BLaER1 (cell line): ENCODE measurements around the gene ICOSLG.

Source experiments
- H3K27ac ChIP-seq: shearing (Covaris generic); formaldehyde crosslinking; 2 replicates; pipeline ENCODE4 v1.8.1; 2022
- H3K27me3 ChIP-seq: shearing (Covaris generic); formaldehyde crosslinking; 2 replicates; pipeline ENCODE4 v1.8.1; 2022
- H3K36me3 ChIP-seq: shearing (Covaris generic); formaldehyde crosslinking; 2 replicates; pipeline ENCODE4 v1.8.1; 2022
- H3K4me1 ChIP-seq: shearing (Covaris generic); formaldehyde crosslinking; 2 replicates; pipeline ENCODE4 v1.8.1; 2022
- H3K4me2 ChIP-seq: shearing (Covaris generic); formaldehyde crosslinking; 2 replicates; pipeline ENCODE4 v1.8.1; 2022
- H3K4me3 ChIP-seq: shearing (Covaris generic); formaldehyde crosslinking; 2 replicates; pipeline ENCODE4 v1.8.1; 2022
- H3K9ac ChIP-seq: shearing (Covaris generic); formaldehyde crosslinking; 2 replicates; pipeline ENCODE4 v1.8.1; 2022
- H3K9me3 ChIP-seq: shearing (Covaris generic); formaldehyde crosslinking; 2 replicates; pipeline ENCODE4 v1.8.1; 2022
- H4K20me1 ChIP-seq: shearing (Covaris generic); formaldehyde crosslinking; 2 replicates; pipeline ENCODE4 v1.8.1; 2022
- Cebpa-rat ChIP-seq: shearing (Covaris generic); IDR thresholded peaks from 2 replicates; pipeline ENCODE4 v1.8.1; 2022

The ICOSLG gene

DNA sequence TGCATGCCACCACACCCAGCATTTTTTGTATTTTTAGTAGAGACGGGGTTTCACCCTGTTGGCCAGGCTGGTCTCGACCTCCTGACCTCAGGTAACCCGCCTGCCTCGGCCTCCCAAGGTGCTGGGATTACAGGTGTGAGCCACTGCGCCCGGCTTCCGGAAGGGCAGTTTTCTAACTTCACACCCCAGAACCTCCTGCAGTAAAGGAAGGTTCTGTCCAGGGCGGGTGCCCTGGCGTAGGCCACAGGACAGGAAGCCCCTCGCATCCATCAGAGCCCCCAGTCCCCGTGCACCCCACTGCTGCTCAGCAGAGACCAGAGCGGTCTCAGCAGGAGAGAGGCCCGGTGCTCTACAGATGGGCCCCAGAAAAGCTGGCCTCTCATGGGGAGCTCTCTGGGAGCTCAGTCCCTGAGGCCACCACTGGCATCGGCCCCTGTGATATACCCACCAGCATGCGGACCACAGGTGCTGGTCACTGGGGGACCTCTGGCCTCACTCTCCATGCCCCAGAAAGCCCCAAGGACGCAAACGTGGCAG lies 25.1 kb upstream of the ICOSLG start:
- peaks cover 57% of the 10 kb centered on the region for H3K4me1 ChIP-seq
- H3K27ac ChIP-seq: peak overlapping the region; percentile 38
- H3K4me2 ChIP-seq: peak overlapping the region; percentile 36; the same call in 1 of the 2 replicates
- no peaks in the 10 kb centered on the region for H4K20me1 ChIP-seq
- H3K9me3 ChIP-seq: no peaks in the 10 kb centered on the region
- no peak for TF ChIP-seq Cebpa-rat
- H3K27me3 ChIP-seq: no peaks in the 10 kb centered on the region
- no peaks in the 10 kb centered on the region for H3K36me3 ChIP-seq
- H3K4me3 ChIP-seq: no peak overlapping the region
- H3K9ac ChIP-seq: no peak overlapping the region

DNA sequence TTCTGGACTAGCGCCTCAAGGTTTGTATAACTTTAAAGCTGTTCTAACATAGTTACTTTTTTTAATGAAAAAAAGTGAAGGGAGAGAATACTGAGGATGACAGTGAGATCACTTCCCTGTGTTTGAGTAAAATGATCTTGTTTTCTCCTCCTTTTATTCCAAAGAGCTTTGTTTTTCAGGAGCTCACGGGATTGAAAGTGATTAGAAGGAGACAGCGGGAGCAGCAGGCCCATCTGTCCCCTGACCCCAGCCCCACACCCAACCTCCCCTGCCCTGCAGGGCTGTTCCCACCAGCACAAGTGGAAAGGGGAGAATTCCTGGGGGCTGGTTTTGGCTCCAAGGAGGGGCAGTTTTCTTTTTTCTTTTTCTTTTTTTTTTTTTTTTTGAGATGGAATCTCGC lies 23.0 kb upstream of the ICOSLG start:
- Histone ChIP-seq H3K27ac (peak overlapping the region; percentile 81), H3K9me3 (no peaks in the 10 kb centered on the region), H3K4me2 (peak overlapping the region; percentile 85), H3K9ac (no peak overlapping the region), H4K20me1 (no peaks in the 10 kb centered on the region), H3K4me1 (peaks cover 67% of the 10 kb centered on the region), H3K4me3 (no peak overlapping the region), H3K36me3 (no peaks in the 10 kb centered on the region), H3K27me3 (no peaks in the 10 kb centered on the region)
- TF ChIP-seq Cebpa-rat: no peak

DNA sequence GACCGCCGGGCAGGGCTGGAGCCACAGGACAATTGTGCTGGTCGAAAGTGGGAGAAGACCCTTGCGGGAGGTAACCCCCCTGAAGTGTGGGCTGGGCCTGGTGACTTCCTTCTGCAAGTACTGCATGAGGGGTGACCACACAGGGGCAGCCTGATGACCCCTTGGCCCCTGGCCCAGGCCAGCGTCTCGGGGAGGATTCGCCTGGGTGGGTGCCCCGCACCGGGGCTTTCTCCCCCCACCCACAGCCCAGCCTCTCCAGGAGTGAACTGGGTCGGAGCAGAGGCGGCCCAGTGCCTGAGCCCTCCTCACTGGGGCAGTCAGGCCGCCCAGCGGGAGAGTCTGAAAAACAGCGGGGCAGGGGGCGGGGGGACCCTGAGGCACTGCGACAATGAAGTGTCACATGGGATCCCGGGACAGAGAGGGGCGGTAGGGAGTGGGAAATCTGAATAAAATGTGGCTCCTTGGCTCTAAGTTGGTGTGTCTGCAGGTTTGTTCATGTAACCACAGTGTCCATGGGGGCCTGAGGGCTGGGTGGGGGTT lies 22.5 kb upstream of the ICOSLG start:
- H4K20me1 ChIP-seq: no peaks in the 10 kb centered on the region
- H3K27ac ChIP-seq: peak overlapping the region; percentile 81
- H3K4me3 ChIP-seq: no peak overlapping the region
- no peak for TF ChIP-seq Cebpa-rat
- H3K4me1 ChIP-seq: peaks cover 67% of the 10 kb centered on the region
- H3K27me3 ChIP-seq: no peaks in the 10 kb centered on the region
- no peaks in the 10 kb centered on the region for H3K36me3 ChIP-seq
- H3K9ac ChIP-seq: peak overlapping the region; percentile 67
- peak overlapping the region; percentile 85 for H3K4me2 ChIP-seq
- H3K9me3 ChIP-seq: no peaks in the 10 kb centered on the region

DNA sequence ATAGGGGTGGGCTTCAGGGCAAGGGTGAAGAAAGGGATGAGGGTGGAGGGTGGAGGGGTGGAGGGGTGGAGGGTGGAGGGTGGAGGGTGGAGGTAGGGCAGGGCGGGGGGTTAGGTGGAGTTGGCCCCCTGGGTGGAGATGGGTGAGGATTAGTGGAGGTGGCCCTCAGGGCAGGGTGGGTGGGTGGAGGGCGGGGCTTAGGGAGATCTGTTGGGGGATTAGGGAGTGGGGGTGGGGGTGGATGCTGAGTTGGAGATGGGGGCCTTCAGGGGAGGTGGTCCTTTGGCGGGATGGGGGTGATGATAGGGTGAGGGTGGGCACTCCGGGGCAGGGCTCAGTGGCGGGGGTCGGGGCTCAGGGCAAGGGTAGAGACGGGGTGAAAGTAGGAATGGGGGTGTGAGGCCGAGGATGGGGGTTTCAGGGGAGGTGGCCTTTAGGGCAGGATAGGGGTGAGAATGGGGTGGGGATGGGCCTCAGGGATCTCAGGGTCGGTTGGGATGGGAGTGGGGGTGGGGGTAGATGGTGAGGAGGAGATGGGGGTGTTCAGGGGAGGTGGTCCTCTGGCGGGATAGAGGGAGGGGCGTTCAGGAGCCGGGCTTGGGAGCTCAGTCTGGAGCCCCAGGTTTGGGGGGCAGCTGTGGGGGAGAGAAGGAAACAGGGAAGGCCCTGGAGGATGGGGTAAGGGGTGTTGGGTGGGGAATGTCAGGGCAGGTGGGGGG lies 21.8 kb upstream of the ICOSLG start:
- Histone ChIP-seq H3K4me3 (no peak overlapping the region), H3K9ac (no peak overlapping the region), H3K27ac (no peak overlapping the region), H3K27me3 (no peaks in the 10 kb centered on the region), H3K36me3 (no peaks in the 10 kb centered on the region), H3K4me1 (peaks cover 63% of the 10 kb centered on the region), H3K9me3 (no peaks in the 10 kb centered on the region), H3K4me2 (no peak overlapping the region), H4K20me1 (no peaks in the 10 kb centered on the region)
- no peak for TF ChIP-seq Cebpa-rat

DNA sequence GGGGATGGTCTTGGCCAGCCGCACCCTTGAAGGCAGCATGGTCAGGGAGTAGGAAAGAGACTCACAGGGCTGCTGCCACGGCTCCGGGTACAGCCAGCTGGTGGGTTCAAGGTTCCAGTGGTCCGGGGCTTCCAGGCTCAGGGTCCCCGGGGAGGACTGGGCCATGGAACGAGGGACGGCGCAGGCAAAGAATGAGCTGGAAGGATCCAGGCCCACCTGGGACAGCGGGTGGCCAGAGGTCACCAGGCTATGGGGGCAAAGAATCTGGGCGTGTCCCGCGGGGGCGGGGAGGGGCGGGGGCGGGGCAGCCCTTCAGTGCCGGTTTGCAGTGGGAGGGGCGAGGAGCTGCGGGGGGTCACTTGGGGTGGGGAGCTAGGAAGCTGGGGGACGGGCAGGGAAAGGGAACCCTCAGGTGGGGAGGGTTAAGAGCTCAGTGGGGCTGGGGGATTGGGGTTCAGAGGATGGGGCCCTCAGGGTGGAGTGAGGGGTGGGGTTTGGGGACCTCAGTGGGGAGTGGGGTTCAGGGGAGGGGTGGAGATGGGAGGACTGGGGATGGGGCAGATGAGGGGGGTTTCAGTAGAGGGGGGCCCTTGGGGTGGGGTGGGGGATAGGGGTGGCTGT lies 21.0 kb upstream of the ICOSLG start, which contains the start of gene DNMT3L:
Gene DNMT3L (minus strand): TSS at position 223 of the 621 bp plus-strand sequence. CDS start 638 bp downstream, outside the sequence.
- no peaks in the 10 kb centered on the region for H4K20me1 ChIP-seq
- H3K27ac ChIP-seq: no peak within 1 kb of the TSS
- H3K27me3 ChIP-seq: no peaks in the 10 kb centered on the region
- H3K9ac ChIP-seq: no peak within 1 kb of the TSS
- H3K4me1 ChIP-seq: peaks cover 56% of the 10 kb centered on the region
- no peak for TF ChIP-seq Cebpa-rat
- H3K4me2 ChIP-seq: 0 out of 2 replicates have a peak within 1 kb of the TSS, but pooled peaks have one; percentile 19
- H3K4me3 ChIP-seq: no peak within 1 kb of the TSS
- H3K36me3 ChIP-seq: no peaks in the 10 kb centered on the region
- no peaks in the 10 kb centered on the region for H3K9me3 ChIP-seq

DNA sequence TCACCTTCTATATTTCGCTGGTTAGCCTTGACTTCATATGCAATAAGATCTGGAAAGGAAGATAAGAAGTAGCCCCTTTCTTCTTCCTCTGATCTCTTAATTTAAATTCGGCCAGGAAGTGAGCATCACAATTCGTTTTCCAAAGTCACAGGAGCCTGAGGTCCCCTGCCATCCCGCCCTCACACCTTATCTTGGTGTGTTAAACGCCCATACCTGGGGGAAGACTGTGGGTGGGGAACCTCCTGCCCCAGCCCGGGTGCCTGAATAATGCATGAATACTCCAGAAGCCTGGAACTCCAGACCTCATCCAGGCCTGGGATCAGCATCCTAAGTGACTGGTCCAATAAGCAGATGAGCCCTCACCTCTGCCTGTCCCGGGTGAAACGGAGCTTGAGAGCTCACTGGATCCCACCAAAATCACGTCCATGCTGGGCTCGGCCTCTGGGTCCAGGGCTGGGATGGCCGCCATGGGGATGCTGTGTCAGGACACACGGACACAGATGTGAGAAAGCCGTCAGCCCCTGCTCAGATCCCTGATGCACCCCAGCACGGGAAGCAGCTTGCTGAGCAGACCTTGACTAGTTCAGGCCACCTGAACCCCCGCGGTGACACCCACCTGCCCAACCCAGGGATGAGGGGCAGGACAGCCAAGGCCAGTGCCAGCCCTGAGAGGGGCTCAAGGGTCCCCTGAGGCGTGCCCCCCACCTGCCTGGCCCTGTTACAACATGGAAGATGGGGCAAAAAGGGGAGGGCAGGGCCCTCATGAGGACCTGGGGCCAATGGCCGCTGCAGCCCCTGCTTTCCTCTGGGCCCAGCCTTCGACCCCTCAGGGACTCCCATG lies 20.3 kb upstream of the ICOSLG start:
- peaks cover 55% of the 10 kb centered on the region for H3K4me1 ChIP-seq
- H3K36me3 ChIP-seq: no peaks in the 10 kb centered on the region
- H3K27me3 ChIP-seq: no peaks in the 10 kb centered on the region
- no peak for TF ChIP-seq Cebpa-rat
- no peak overlapping the region for H3K27ac ChIP-seq
- H3K9ac ChIP-seq: no peak overlapping the region
- H4K20me1 ChIP-seq: no peaks in the 10 kb centered on the region
- H3K4me3 ChIP-seq: no peak overlapping the region
- H3K4me2 ChIP-seq: 0 out of 2 replicates have a peak overlapping the region, but pooled peaks have one; percentile 19
- H3K9me3 ChIP-seq: no peaks in the 10 kb centered on the region

DNA sequence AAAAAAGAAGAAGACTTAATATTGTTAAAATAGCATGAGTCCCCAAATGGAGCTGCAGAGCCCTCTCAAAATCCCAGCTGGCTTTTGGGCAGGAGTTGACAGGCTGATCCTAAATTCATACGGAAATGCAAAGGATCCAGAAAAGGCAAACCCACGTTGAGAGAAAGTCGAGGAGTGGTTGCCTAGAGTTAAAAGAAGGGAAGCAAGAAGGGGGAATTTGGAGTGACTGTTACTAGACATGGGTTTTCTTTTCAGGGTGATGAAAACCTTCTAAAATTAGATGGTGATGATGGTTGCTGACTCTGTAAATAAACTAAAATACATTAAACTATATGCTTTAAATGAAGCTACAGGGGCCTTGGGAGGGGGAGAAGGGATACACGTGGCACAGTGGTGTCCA lies 19.3 kb upstream of the ICOSLG start:
- no peaks in the 10 kb centered on the region for H4K20me1 ChIP-seq
- peaks cover 55% of the 10 kb centered on the region for H3K4me1 ChIP-seq
- H3K9me3 ChIP-seq: no peaks in the 10 kb centered on the region
- no peak overlapping the region for H3K9ac ChIP-seq
- H3K4me2 ChIP-seq: no peak overlapping the region
- no peak overlapping the region for H3K27ac ChIP-seq
- no peak overlapping the region for H3K4me3 ChIP-seq
- no peaks in the 10 kb centered on the region for H3K27me3 ChIP-seq
- H3K36me3 ChIP-seq: no peaks in the 10 kb centered on the region
- no peak for TF ChIP-seq Cebpa-rat

DNA sequence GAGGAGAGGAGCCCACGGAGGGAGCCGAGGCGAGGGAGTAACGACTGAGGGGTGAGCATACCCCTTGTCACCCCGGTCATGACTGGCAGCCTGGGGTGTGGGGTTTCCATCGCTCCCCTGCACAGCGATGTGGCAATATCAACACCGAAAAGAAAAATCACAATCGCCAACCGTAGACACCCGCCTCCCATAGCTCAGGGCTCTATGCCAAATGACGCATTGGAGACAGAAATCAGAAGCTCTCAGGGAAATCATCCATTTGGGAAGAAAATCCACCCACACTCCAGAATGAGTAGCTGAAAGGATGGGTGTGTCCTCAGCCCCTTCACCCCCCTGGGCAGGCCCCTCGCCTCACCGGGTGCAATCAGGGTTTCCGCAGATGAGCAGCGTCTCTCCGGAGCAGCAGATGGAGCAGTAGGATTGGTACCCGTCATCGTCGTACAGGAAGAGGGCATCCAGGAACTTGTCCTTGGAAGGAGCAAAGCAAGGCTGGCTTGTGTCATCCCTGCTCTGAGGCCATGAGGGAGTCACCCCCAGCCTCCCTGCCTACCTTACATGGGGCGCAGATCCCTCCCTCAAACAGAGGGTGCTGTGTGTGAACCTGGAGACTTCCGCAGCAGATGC lies 18.5 kb upstream of the ICOSLG start:
- Histone ChIP-seq H3K9me3 (no peaks in the 10 kb centered on the region), H3K36me3 (no peaks in the 10 kb centered on the region), H3K9ac (no peak overlapping the region), H3K4me3 (no peak overlapping the region), H3K4me1 (peaks cover 55% of the 10 kb centered on the region), H3K27ac (no peak overlapping the region), H3K4me2 (no peak overlapping the region), H3K27me3 (no peaks in the 10 kb centered on the region), H4K20me1 (no peaks in the 10 kb centered on the region)
- TF ChIP-seq Cebpa-rat: no peak

DNA sequence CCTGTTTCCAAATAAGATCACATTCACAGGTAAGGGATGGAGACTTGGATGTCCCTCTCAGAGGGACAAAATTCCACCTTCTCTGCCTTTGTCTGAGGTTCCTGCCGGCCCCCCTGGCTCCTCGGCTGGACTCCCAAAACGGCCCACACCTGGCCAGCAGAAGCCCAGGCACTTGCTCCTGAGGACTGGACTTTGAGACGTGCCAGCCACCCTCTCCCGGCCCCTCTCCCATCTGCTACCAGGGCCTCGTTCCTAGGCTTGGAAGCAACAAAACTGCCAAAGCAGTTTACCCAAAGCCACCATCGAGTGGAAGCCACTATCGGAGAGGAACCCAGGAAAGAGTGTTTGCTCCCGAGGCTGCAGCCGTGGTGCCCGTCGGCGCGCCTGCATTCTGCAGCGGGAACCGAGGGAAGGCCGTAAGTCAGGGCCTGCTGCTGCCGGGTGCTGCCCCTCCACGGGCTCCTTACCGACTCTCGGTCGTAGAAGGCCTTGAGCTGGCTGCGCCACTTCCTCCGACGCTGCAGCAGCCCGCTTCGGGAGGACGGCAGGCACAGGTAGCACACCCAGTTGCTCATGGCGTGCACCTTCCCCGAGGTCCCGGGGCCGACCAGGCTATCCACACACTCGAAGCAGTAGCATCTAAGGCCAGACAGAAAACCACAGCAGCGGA lies 17.4 kb upstream of the ICOSLG start:
- no peak overlapping the region for H3K9ac ChIP-seq
- H3K27ac ChIP-seq: no peak overlapping the region
- no peaks in the 10 kb centered on the region for H3K27me3 ChIP-seq

More for the DNA sequence above, 17.4 kb upstream of the ICOSLG start:
- peaks cover 52% of the 10 kb centered on the region for H3K4me1 ChIP-seq
- no peak overlapping the region for H3K4me2 ChIP-seq
- H3K9me3 ChIP-seq: no peaks in the 10 kb centered on the region
- TF ChIP-seq Cebpa-rat: no peak
- no peaks in the 10 kb centered on the region for H4K20me1 ChIP-seq
- no peak overlapping the region for H3K4me3 ChIP-seq
- no peaks in the 10 kb centered on the region for H3K36me3 ChIP-seq
